Upper lobe of left lung (tissue), 4 donors: ENCODE data around the gene LTBR.

Source experiments
- EP300 ChIP-seq, 4 donors: sonication (generic); formaldehyde crosslinking; IDR thresholded peaks; one replicate each; pipeline ENCODE4 v1.5.1; 2017; ENCODE audit warnings: antibody characterized with exemption in 4 of 4, control low read depth in 2 of 4
- POLR2A ChIP-seq, 4 donors: fragments of 450-650 bp; IDR thresholded peaks; one replicate each; pipeline ENCODE4 v1.5.1; 2016 to 2017; ENCODE audit warnings: antibody characterized with exemption in 4 of 4, mild to moderate bottlenecking in 2 of 4
- POLR2AphosphoS5 ChIP-seq, 2 donors: sonication (generic); formaldehyde crosslinking; IDR thresholded peaks; one replicate each; pipeline ENCODE4 v1.5.1; 2017; ENCODE audit warnings: antibody characterized with exemption in 2 of 2
- TF ChIP-seq, protein P1 (sequence below), 6 experiments: fragments of 450-650 bp in 4 of 6; fragments of 200-600 bp in 2 of 6; sonication (generic) in 2 of 6; IDR thresholded peaks; one replicate each; pipeline ENCODE4 v1.5.1; 2016 to 2019; ENCODE audit warnings: antibody characterized with exemption in 6 of 6

DNA sequence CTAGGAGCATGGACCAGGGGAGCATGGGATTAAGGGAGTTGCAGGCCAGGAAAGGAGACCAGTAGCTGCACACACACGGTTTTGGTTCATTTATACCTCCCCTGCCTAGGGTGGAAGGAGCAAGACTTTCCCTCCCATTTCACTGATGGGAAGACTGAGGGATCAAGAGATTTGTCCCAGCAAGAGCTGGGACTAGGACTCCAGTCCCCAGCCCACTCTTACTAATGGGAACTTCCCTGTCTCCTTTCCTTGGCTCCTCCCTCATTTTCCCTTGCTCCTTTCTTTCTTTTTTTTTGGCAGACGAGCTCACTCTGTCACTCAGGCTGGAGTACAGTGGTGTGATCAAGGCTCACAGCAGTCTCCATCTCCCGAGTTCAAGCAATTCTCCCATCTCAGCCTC is 21.6 kb upstream of the LTBR start:
- TF ChIP-seq, protein P1, sequence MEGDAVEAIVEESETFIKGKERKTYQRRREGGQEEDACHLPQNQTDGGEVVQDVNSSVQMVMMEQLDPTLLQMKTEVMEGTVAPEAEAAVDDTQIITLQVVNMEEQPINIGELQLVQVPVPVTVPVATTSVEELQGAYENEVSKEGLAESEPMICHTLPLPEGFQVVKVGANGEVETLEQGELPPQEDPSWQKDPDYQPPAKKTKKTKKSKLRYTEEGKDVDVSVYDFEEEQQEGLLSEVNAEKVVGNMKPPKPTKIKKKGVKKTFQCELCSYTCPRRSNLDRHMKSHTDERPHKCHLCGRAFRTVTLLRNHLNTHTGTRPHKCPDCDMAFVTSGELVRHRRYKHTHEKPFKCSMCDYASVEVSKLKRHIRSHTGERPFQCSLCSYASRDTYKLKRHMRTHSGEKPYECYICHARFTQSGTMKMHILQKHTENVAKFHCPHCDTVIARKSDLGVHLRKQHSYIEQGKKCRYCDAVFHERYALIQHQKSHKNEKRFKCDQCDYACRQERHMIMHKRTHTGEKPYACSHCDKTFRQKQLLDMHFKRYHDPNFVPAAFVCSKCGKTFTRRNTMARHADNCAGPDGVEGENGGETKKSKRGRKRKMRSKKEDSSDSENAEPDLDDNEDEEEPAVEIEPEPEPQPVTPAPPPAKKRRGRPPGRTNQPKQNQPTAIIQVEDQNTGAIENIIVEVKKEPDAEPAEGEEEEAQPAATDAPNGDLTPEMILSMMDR (IDR thresholded peaks at IDR 0.05): no peak
- TF ChIP-seq POLR2A (IDR thresholded peaks at IDR 0.05) (no peak), POLR2AphosphoS5 (IDR thresholded peaks at IDR 0.05) (no peak), EP300 (IDR thresholded peaks at IDR 0.05) (no peak)
